IPS-18a (cell line): ENCODE data around the gene CLCN3.

ENCODE experiments used
- H3K27ac ChIP-seq: one replicate; pipeline ENCODE4 v1.5.1; 2013; ENCODE audit warnings: low read length
- H3K27me3 ChIP-seq: one replicate; pipeline ENCODE4 v1.6.1; 2013; ENCODE audit warnings: mild to moderate bottlenecking, low read length; ENCODE audit not compliant: control insufficient read depth, insufficient read depth
- H3K36me3 ChIP-seq: one replicate; pipeline ENCODE4 v1.6.1; 2013; ENCODE audit warnings: low read depth, low read length; ENCODE audit not compliant: control insufficient read depth
- H3K4me1 ChIP-seq: one replicate; pipeline ENCODE4 v1.6.1; 2013; ENCODE audit warnings: low read depth, low read length; ENCODE audit not compliant: control insufficient read depth
- H3K4me3 ChIP-seq: one replicate; pipeline ENCODE4 v1.5.1; 2013; ENCODE audit warnings: low read length
- H3K9ac ChIP-seq: one replicate; pipeline ENCODE4 v1.6.1; 2013; ENCODE audit warnings: mild to moderate bottlenecking, low read length, moderate library complexity
- H3K9me3 ChIP-seq: one replicate; pipeline ENCODE4 v1.6.1; 2013; ENCODE audit warnings: low read depth, low read length; ENCODE audit not compliant: control insufficient read depth

Gene CLCN3

DNA sequence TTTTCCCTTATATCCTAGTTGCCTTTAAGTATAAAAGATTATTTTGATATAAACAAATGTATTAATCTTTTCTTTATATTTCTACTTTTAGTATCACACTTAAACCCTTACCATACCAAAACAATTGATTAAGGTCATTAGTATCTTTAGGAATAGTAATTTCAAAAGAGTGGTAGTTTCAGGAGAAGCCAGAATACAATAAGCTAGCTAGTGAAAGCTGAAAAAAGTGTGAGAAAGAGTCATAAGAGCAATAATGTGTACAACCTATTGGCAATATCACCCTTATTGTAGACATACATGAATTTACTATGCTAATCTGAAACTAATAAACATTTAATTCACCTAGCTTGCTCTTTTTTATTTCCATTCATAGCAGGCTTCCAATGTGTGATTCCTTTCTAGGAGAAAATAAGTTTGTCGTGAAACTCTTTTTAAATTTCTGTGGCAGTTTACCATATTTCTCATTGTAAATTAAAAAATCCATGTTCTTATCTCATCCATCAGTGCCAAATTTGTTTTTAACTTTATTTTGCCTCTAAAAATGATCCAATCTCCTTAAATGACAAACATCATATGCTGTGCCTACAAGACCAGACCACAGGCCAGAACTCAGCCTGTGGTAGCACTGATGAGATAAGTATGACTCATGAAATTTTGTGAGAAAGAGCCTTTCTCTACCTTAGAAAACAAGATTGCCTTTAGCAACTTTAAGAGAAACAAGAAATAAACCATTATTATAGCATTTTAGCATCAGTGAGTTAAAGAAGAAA, 16.1 kb upstream of the CLCN3 start:
- Histone ChIP-seq H3K4me3 (no peak overlapping the region), H3K27ac (no peak overlapping the region), H3K9me3 (no peaks in the 10 kb centered on the region), H3K27me3 (no peaks in the 10 kb centered on the region), H3K9ac (no peak overlapping the region), H3K36me3 (peaks cover 4% of the 10 kb centered on the region), H3K4me1 (no peaks in the 10 kb centered on the region)

DNA sequence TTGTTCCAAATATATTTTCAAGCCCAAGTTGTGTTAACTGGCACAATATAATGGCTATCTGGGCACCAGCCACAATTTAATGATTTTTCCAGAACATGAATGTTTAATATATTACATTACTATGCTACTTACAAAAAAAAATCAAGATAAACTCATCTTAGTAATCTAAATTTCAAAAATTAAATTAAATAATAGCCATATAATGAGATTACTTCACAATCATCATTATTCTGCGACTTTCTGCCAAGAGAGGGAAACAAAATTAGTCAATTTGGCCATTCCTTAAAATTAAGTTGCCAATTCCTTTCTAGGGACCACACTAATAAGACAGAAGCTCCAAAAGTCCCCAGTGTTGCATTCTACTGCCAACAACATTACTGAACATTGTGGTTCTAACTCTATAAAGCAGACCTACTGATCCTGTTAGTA, 15.5 kb upstream of the CLCN3 start:
- Histone ChIP-seq H3K9ac (no peak overlapping the region), H3K27me3 (no peaks in the 10 kb centered on the region), H3K4me1 (no peaks in the 10 kb centered on the region), H3K9me3 (no peaks in the 10 kb centered on the region), H3K36me3 (peaks cover 4% of the 10 kb centered on the region), H3K27ac (no peak overlapping the region), H3K4me3 (no peak overlapping the region)

DNA sequence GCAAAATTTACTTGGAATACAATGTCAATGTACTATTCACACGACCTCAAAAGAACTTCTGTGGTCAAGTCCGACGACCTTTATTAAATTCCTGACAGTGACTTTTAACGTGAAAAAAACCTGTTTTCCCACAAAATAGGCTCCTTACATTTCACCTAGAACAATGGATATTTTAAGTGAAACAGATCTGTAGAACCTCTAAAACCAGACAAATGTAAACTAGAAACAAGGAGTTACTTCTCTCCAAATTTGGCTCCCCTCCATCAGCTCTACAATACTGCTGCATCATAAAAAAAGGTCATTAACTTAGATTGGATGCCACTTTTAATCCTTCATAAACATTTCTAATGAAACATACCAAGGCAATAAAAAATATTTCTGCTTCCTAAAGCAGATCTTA, 9.2 kb upstream of the CLCN3 start:
- H3K27me3 ChIP-seq, result no peaks in the 10 kb centered on the region
- no peaks in the 10 kb centered on the region for H3K36me3 ChIP-seq
- H3K4me3 ChIP-seq, result peak overlapping the region; percentile 86
- H3K4me1 ChIP-seq, result peaks cover 5% of the 10 kb centered on the region
- H3K9ac ChIP-seq, result no peak overlapping the region
- no peaks in the 10 kb centered on the region for H3K9me3 ChIP-seq
- H3K27ac ChIP-seq, result no peak overlapping the region

DNA sequence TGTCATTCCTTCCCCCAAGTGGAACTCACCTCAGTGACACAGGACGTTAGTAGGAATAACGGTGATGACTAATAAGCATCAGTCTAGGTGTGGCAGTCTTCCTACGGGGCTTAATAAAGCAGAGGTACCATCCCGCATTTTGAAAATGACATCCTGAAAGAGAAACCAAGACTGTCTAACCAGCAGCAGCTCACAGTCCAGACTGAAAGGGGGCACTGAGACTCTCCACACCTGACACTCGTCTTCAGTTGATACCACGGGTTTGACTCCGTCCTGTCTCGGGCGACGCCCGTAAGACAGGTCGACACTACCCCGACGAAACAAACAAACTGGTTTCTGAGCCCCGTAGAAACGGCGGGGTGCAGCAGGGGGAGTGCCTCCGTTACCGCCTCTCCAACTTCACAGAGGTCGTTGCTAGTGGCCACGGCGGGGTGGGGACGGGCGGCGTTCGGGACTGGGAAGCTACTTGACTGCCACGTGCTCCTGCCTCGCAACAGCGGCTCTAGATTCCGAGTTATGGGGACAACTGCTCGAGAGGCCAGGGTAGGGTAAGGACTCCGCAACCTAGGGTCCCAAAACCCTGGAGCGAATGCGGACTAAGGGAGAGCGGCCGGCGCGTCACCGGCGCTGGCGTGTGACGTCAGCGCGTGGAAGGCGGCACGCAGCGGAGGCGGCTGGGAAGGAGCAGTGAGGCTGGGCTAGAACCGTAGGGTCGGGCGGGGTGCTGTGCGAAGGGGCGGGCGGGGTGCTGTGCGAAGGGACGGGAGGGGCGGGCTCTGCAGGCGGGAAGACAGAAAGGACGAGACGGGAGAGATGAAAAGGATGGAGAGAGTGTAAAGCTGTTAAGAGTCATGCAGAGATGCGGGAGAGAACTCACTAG, 8.1 kb upstream of the CLCN3 start, which contains the start of gene NEK1:
NEK1 (minus strand) TSS at position 593 of the 880 bp plus-strand sequence. CDS start 9,953 bp downstream, outside the sequence.
- Histone ChIP-seq H3K4me1 (peaks cover 5% of the 10 kb centered on the region), H3K27ac (peak within 1 kb of the TSS; percentile 89), H3K36me3 (no peaks in the 10 kb centered on the region), H3K9ac (peak within 1 kb of the TSS; percentile 83), H3K9me3 (no peaks in the 10 kb centered on the region), H3K27me3 (no peaks in the 10 kb centered on the region), H3K4me3 (peak within 1 kb of the TSS; percentile 86)

DNA sequence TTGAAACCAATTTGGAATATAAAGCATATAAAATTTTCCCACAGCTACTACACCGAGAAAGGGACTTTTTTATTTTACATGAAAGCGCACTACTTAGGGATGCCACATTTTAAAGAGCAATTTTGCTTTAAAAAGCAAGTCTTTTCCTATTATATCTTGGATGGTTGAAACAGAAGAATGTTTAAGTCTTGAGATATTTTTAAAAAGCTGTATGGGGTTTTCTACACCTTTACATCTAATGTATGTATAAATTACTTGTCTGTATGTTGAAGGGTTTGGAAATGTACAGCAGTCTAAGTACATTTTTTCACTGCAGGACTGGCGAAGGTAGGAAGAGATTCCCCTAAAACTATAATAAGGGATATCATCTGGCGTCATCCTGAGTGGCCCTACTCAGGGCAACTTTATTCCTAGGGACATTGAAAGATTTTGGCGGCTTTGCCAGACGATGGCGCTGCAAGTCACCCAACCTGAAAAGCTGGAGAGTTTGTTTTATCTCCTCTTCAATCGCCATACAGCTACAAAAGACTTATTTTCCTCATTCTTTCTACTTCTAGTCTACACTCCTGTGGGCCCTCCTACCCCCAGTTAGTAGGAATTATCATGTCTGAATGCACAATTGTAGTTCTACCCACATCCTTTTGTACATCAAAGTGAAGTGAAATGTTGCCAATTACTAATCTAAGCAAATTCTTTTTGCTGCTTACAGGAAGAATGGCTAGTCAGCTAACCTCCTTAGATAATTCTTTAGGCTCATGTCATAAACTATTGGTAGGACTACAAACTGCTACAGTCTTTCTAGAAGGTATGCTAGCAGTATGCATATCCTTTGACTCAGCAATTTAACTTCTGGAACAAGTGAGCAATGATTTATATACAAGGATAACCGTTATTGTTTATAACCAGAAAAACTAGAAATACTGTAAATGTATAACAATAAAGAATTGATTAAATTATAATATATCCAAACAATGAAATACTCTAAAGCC, 7.2 kb upstream of the CLCN3 start:
- Histone ChIP-seq H3K27ac (peak overlapping the region; percentile 71), H3K9ac (peak overlapping the region; percentile 63), H3K27me3 (no peaks in the 10 kb centered on the region), H3K36me3 (no peaks in the 10 kb centered on the region), H3K4me3 (peak overlapping the region; percentile 86), H3K9me3 (no peaks in the 10 kb centered on the region), H3K4me1 (peaks cover 5% of the 10 kb centered on the region)

DNA sequence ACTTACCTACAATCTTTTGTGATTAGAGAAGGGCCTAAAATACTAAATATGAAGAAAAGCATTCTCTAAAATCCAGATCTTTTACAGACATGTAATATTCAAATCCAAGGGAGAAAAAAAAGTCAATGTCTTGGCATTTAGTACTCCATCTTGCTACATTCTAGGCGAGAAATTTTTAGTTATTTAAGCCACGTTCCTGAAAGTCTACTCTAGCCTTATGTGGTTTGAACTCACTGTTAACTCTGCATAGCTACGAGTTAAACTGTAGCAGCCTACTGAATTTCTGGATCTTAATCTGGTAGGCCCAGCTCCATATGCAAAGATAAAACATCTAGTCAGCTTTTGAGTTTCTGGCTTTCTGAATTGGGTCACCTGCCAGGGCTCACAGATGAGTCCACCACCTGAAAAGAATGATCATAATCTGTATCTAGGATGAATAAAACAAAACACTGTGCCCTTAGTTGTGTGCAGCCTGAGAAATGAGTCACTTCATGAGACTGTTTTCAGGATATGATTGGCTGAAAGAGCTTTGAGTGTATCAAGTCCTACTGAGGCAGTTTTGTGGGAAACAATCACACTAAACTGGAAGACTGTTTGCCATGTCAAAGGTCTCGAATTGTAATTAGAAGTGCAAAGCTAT, 4.8 kb upstream of the CLCN3 start:
- H3K9me3 ChIP-seq, result no peaks in the 10 kb centered on the region
- no peak overlapping the region for H3K9ac ChIP-seq
- no peaks in the 10 kb centered on the region for H3K36me3 ChIP-seq
- no peak overlapping the region for H3K27ac ChIP-seq
- H3K27me3 ChIP-seq, result no peaks in the 10 kb centered on the region
- H3K4me1 ChIP-seq, result peaks cover 5% of the 10 kb centered on the region
- H3K4me3 ChIP-seq, result no peak overlapping the region

DNA sequence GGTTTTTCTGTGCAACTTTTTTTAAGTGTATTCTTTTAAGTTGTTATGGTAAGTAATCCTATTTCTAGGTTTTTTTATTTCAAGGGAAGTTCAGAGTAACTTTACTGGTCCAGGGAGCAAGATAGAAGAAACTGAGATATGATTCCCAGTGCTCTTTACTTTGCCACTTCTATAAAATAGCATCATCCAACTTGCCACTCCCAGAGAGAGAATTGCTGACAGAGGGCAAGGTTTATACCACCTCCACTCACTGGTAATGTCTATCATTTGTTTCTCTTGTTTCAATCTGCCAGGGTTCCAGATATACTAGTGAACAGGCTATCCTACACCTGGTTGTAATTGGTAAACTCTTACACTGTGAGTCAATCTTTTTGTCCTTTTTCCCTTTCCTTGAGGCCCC, 3.5 kb upstream of the CLCN3 start:
- H3K4me3 ChIP-seq, result no peak overlapping the region
- no peak overlapping the region for H3K9ac ChIP-seq
- no peak overlapping the region for H3K27ac ChIP-seq
- no peaks in the 10 kb centered on the region for H3K9me3 ChIP-seq
- peaks cover 6% of the 10 kb centered on the region for H3K4me1 ChIP-seq
- H3K27me3 ChIP-seq, result no peaks in the 10 kb centered on the region
- no peaks in the 10 kb centered on the region for H3K36me3 ChIP-seq

DNA sequence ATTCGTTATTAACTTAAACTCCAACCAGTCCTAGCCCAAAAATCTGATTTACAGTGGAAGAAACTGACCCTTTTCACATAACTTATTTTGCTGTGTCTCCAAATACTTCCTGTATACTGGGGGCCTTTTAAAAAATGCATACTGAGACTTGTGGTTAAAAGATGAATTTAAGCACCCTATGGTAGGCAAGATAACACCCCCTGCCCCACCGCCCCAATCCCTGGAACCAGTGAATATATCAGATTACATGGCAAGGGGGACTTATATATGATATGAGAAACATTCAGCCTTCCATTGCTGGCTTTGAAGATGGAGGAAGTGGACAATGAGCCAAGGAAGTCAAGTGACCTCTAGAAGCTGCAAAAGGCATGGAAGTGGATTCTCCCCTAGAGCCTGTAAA, 3.1 kb upstream of the CLCN3 start:
- no peak overlapping the region for H3K27ac ChIP-seq
- no peak overlapping the region for H3K4me3 ChIP-seq
- no peaks in the 10 kb centered on the region for H3K27me3 ChIP-seq

DNA sequence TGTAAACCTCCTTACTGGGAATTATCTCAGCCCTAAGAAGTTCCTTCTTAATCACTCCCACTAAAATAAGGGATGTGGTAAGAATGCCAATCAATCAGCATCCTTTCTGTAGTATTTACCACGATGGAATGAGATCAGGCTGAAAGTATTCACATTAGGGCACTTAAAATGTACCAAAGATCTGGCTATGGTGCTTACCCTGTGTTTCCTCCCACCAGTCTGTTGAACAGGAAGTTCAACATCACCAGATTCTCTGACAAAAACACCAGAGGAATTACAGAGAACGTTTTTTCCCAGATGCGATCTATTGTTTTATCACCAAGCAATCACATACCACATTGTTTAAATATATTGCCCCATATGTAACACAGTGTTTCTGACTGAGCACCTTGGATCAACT, 2.1 kb upstream of the CLCN3 start:
- Histone ChIP-seq H3K27me3 (no peaks in the 10 kb centered on the region), H3K9me3 (no peaks in the 10 kb centered on the region), H3K9ac (no peak overlapping the region), H3K36me3 (no peaks in the 10 kb centered on the region), H3K4me1 (peaks cover 9% of the 10 kb centered on the region), H3K27ac (no peak overlapping the region), H3K4me3 (no peak overlapping the region)

More for the DNA sequence above, 3.1 kb upstream of the CLCN3 start:
- H3K9me3 ChIP-seq, result no peaks in the 10 kb centered on the region
- no peaks in the 10 kb centered on the region for H3K36me3 ChIP-seq
- H3K9ac ChIP-seq, result no peak overlapping the region
- H3K4me1 ChIP-seq, result peaks cover 9% of the 10 kb centered on the region

DNA sequence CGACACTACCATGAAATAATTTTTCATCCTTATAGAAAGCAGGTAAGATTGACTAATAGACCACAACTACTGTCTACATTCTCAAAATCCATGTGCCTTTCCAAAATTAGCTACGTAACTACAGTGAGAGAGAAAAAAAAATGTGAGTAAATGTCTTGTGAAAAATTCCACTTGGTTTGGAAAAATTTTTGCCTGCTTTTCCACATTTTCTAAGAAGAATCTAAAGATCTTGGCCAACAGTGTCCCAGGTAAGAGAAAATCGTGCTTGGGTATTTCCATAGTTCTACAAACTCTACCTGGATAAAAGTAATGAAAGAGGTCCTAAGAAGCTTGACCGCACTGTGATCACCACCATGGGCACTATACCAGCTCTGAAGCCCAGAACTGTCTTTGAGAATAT, 1.4 kb upstream of the CLCN3 start:
- Histone ChIP-seq H3K4me3 (peak overlapping the region; percentile 99), H3K36me3 (no peaks in the 10 kb centered on the region), H3K9ac (no peak overlapping the region), H3K27me3 (no peaks in the 10 kb centered on the region), H3K4me1 (peaks cover 9% of the 10 kb centered on the region), H3K9me3 (no peaks in the 10 kb centered on the region), H3K27ac (no peak overlapping the region)
